ENCODE data around the gene MICU1.

GRCh38 chr10:72344932-72345331 lies 280.9 kb downstream of the MICU1 start:
- TF ChIP-seq CTCF (IDR thresholded peaks at IDR 0.05) (no peak), POLR2A (IDR thresholded peaks at IDR 0.05) (no peak)
